GM18526 (cell line): ENCODE data around the gene TRAPPC10.

Experiments
- POLR2A ChIP-seq: IDR thresholded peaks from 3 replicates; pipeline ENCODE4 v1.6.1; 2011; ENCODE audit not compliant: insufficient read length; ENCODE audit errors: extremely low read depth

TRAPPC10 gene

GRCh38 chr21:44074315-44074958 lies 62.3 kb downstream of the TRAPPC10 start:
- no peak for TF ChIP-seq POLR2A

GRCh38 chr21:44076316-44076715 lies 64.2 kb downstream of the TRAPPC10 start:
- no peak for TF ChIP-seq POLR2A

- TF ChIP-seq POLR2A: no peak
Measured at GRCh38 chr21:44078411-44078981, 66.4 kb downstream of the TRAPPC10 start.

GRCh38 chr21:44079446-44079845 lies 67.3 kb downstream of the TRAPPC10 start:
- no peak for TF ChIP-seq POLR2A

- TF ChIP-seq POLR2A: no peak
Measured at GRCh38 chr21:44079846-44080245, 67.7 kb downstream of the TRAPPC10 start.

- no peak for TF ChIP-seq POLR2A
Measured at GRCh38 chr21:44082648-44083440, 70.7 kb downstream of the TRAPPC10 start.

- TF ChIP-seq POLR2A: no peak
Measured at GRCh38 chr21:44083631-44084291, 71.7 kb downstream of the TRAPPC10 start.

- no peak for TF ChIP-seq POLR2A
Measured at GRCh38 chr21:44084496-44085241, 72.6 kb downstream of the TRAPPC10 start.

- no peak for TF ChIP-seq POLR2A
Measured at GRCh38 chr21:44085491-44086321, 73.6 kb downstream of the TRAPPC10 start.

- no peak for TF ChIP-seq POLR2A
Measured at GRCh38 chr21:44086636-44087425, 74.7 kb downstream of the TRAPPC10 start.

GRCh38 chr21:44087426-44088400 lies 75.6 kb downstream of the TRAPPC10 start:
- TF ChIP-seq POLR2A: no peak

- TF ChIP-seq POLR2A: no peak
Measured at GRCh38 chr21:44088401-44088780, 76.3 kb downstream of the TRAPPC10 start.
